Uterus (tissue), 4 donors: ENCODE data around the gene ENTREP1. TPM values are rescaled to one million over a fixed set of nuclear protein-coding genes. Genes with fewer than 3 reads are reported as not detected.
"Not testable (repeated sequence)": the region's sequence is repeated elsewhere in the genome, so short reads cannot be mapped to it uniquely, and the experiment has no call there.

ENCODE experiments used
- DNase-seq, 2 donors: peaks; one replicate each; pipeline ENCODE4 v3.0.0-alpha.2; 2019 to 2020
- H3K27ac ChIP-seq, 2 donors: fragments of 200-600 bp; sonication (generic); 1 replicate in 1 of 2; 2 replicates in 1 of 2; pipeline ENCODE4 v1.5.1; 2016 to 2018
- H3K27me3 ChIP-seq, 2 donors: fragments of 200-600 bp; sonication (generic); one replicate each; pipeline ENCODE4 v1.5.1; 2018 to 2019; ENCODE audit warnings: control low read depth in 1 of 2
- H3K36me3 ChIP-seq, 2 donors: fragments of 200-600 bp; sonication (generic); one replicate each; pipeline ENCODE4 v1.5.1; 2019; ENCODE audit warnings: control low read depth in 1 of 2
- H3K4me1 ChIP-seq, 2 donors: fragments of 200-600 bp; sonication (generic); one replicate each; pipeline ENCODE4 v1.5.1; 2018 to 2019; ENCODE audit warnings: control low read depth in 1 of 2
- H3K4me3 ChIP-seq, 2 donors: fragments of 200-600 bp; sonication (generic); 1 replicate in 1 of 2; 2 replicates in 1 of 2; pipeline ENCODE4 v1.5.1; 2018 to 2019; ENCODE audit warnings: mild to moderate bottlenecking in 1 of 2
- H3K9me3 ChIP-seq, 2 donors: fragments of 200-600 bp; sonication (generic); one replicate each; pipeline ENCODE4 v1.5.1; 2019; ENCODE audit warnings: control low read depth in 1 of 2
- POLR2A ChIP-seq, 2 donors: fragments of 450-650 bp; IDR thresholded peaks; one replicate each; pipeline ENCODE4 v1.6.1; 2016; ENCODE audit warnings: antibody characterized with exemption in 2 of 2, mild to moderate bottlenecking in 1 of 2, moderate library complexity in 1 of 2
- intact Hi-C: fragments of 100-400 bp; cut with DNase I; formaldehyde crosslinking; loops from one replicate; pipeline ENCODE4 v1.15.1; 2023; ENCODE audit warnings: low total_unique reads
- total RNA-seq, 4 donors: library from RNA; depleted of rRNA in 3 of 4; stranded (reverse); fragments of >200 nt in 3 of 4; gene quantifications; one replicate each; pipeline versions ENCODE4 v1.1.0 to v1.2.4, GENCODE V29; 2014 to 2023
- TF ChIP-seq, protein P1 (sequence below), 4 experiments: fragments of 200-600 bp in 2 of 4; fragments of 450-650 bp in 2 of 4; sonication (generic) in 2 of 4; IDR thresholded peaks; one replicate each; pipeline ENCODE4 v1.5.1; 2016 to 2019; ENCODE audit warnings: antibody characterized with exemption in 4 of 4, mild to moderate bottlenecking in 2 of 4, moderate library complexity in 1 of 4
- donor health status: DM: yes; HTN: yes; CAD: no.

The ENTREP1 gene
- total RNA-seq, 4 donors from 2014 or later: 0.59 to 12.6 (median 6.9) TPM

- DNase-seq: no peak
- TF ChIP-seq, protein P1, sequence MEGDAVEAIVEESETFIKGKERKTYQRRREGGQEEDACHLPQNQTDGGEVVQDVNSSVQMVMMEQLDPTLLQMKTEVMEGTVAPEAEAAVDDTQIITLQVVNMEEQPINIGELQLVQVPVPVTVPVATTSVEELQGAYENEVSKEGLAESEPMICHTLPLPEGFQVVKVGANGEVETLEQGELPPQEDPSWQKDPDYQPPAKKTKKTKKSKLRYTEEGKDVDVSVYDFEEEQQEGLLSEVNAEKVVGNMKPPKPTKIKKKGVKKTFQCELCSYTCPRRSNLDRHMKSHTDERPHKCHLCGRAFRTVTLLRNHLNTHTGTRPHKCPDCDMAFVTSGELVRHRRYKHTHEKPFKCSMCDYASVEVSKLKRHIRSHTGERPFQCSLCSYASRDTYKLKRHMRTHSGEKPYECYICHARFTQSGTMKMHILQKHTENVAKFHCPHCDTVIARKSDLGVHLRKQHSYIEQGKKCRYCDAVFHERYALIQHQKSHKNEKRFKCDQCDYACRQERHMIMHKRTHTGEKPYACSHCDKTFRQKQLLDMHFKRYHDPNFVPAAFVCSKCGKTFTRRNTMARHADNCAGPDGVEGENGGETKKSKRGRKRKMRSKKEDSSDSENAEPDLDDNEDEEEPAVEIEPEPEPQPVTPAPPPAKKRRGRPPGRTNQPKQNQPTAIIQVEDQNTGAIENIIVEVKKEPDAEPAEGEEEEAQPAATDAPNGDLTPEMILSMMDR (IDR thresholded peaks at IDR 0.05): no peak
- TF ChIP-seq POLR2A (IDR thresholded peaks at IDR 0.05): no peak
- Histone ChIP-seq H3K4me1 (no peaks in the 10 kb centered on the region), H3K4me3 (no peak overlapping the region), H3K9me3 (no peaks in the 10 kb centered on the region), H3K27me3 (no peaks in the 10 kb centered on the region), H3K36me3 (no peaks in the 10 kb centered on the region), H3K27ac (no peak overlapping the region)
- intact Hi-C loops: no loop called here
Measured at GRCh38 chr9:69431777-69432176, 106.8 kb downstream of the ENTREP1 start.

GRCh38 chr9:69432623-69433022, 107.6 kb downstream of the ENTREP1 start:
- no peaks in the 10 kb centered on the region for H3K36me3 ChIP-seq
- no peaks in the 10 kb centered on the region for H3K4me1 ChIP-seq
- TF ChIP-seq, protein P1 (IDR thresholded peaks at IDR 0.05): no peak
- no peak for TF ChIP-seq POLR2A (IDR thresholded peaks at IDR 0.05)
- no peaks in the 10 kb centered on the region for H3K9me3 ChIP-seq
- intact Hi-C loops: no loop called here
- no peaks in the 10 kb centered on the region for H3K27me3 ChIP-seq
- no peak overlapping the region for H3K27ac ChIP-seq
- no peak for DNase-seq
- no peak overlapping the region for H3K4me3 ChIP-seq

DNA sequence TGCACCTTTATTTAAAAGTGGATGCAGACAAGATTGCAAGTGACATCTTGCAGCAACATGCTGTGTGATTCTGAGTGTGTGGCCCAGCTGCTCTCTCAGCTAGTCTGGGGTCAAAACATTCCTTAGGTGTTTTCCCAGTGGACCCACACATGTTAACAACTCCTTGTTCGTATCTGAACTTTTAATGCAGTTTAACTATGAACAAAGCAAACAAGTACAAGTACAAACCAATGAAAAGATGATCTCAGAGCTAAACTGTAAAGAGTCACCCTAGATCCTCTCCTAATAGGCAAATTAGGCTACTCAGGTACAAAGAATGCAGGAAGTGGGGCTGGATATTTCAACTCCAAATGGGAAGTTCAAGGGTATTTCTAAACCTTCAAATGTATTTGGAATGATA, 108.4 kb downstream of the ENTREP1 start:
- DNase-seq: no peak
- Histone ChIP-seq H3K36me3 (no peaks in the 10 kb centered on the region), H3K9me3 (no peaks in the 10 kb centered on the region), H3K27me3 (no peaks in the 10 kb centered on the region), H3K27ac (no peak overlapping the region), H3K4me3 (no peak overlapping the region), H3K4me1 (no peaks in the 10 kb centered on the region)
- intact Hi-C loops: no loop called here
- TF ChIP-seq, protein P1 (IDR thresholded peaks at IDR 0.05): no peak
- TF ChIP-seq POLR2A (IDR thresholded peaks at IDR 0.05): no peak

GRCh38 chr9:69433968-69434367, 109.0 kb downstream of the ENTREP1 start:
- DNase-seq: no peak
- TF ChIP-seq, protein P1 (IDR thresholded peaks at IDR 0.05): no peak
- no peak for TF ChIP-seq POLR2A (IDR thresholded peaks at IDR 0.05)

GRCh38 chr9:69439654-69440053, 114.6 kb downstream of the ENTREP1 start:
- H3K27me3 ChIP-seq, H3K4me1 ChIP-seq, DNase-seq, H3K27ac ChIP-seq, H3K4me3 ChIP-seq, H3K36me3 ChIP-seq, H3K9me3 ChIP-seq, intact Hi-C loops: not testable (repeated sequence)

More at GRCh38 chr9:69433968-69434367, 109.0 kb downstream of the ENTREP1 start:
- no peak overlapping the region for H3K27ac ChIP-seq
- no peaks in the 10 kb centered on the region for H3K27me3 ChIP-seq
- H3K4me1 ChIP-seq: no peaks in the 10 kb centered on the region
- no peaks in the 10 kb centered on the region for H3K9me3 ChIP-seq
- intact Hi-C loops: no loop called here
- H3K36me3 ChIP-seq: no peaks in the 10 kb centered on the region
- no peak overlapping the region for H3K4me3 ChIP-seq

DNA sequence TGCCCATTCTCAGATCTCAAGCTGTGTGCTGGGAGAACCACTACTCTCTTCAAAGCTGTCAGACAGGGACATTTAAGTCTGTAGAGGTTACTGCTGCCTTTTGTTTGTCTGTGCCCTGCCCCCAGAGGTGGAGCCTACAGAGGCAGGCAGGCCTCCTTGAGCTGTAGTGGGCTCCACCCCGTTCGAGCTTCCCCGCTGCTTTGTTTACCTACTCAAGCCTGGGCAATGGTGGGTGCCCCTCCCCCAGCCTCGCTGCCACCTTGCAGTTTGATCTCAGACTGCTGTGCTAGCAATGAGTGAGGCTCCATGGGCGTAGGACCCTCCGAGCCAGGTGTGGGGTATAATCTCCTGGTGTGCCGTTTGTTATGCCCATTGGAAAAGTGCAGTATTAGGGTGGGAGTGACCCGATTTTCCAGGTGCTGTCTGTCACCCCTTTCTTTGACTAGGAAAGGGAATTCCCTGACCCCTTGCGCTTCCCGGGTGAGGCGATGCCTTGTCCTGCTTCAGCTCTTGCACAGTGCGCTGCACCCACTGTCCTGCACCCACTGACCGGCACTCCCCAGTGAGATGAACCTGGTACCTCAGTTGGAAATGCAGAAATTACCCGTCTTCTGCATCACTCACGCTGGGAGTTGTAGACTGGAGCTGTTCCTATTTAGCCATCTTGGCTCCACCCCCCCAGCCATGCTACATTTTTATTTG, 115.4 kb downstream of the ENTREP1 start:
- DNase-seq, H3K36me3 ChIP-seq, intact Hi-C loops, H3K27ac ChIP-seq, H3K9me3 ChIP-seq, H3K4me3 ChIP-seq, H3K4me1 ChIP-seq, H3K27me3 ChIP-seq: not testable (repeated sequence)

Other genes starting within 250 kb of the ENTREP1 start
- gene TJP2, start 150.9 kb upstream of the ENTREP1 start, total RNA-seq: 100 to 1,000 TPM in 1 of 4 donors, 10 to 100 TPM in 3; 38.6 to 110 (median 44.7) TPM